HT1080 (cell line): Measurements from ENCODE around the gene ZNF175. TPM values are rescaled to one million over a fixed set of nuclear protein-coding genes. Genes with fewer than 3 reads are reported as not detected.

ENCODE experiments used
- DNase-seq: peaks from one replicate; pipeline ENCODE4 v3.0.0-alpha.2; 2015; ENCODE audit warnings: low read depth
- total RNA-seq: library from RNA; depleted of rRNA; stranded (reverse); fragments of >200 nt; shearing (Covaris generic); gene quantifications from 2 replicates; pipeline ENCODE4 v1.2.3, GENCODE V29; 2014

ZNF175 gene
- total RNA-seq, 1 experiment from 2014 or later = 5.7 TPM

GRCh38 chr19:51549533-51550324 is 21.4 kb upstream of the ZNF175 start:
- DNase-seq = no peak

GRCh38 chr19:51550848-51551672 is 20.0 kb upstream of the ZNF175 start:
- no peak for DNase-seq

- DNase-seq = no peak
Observed at GRCh38 chr19:51551673-51552432, 19.2 kb upstream of the ZNF175 start.

GRCh38 chr19:51552608-51552995 is 18.5 kb upstream of the ZNF175 start:
- no peak for DNase-seq

GRCh38 chr19:51552996-51553725 is 17.9 kb upstream of the ZNF175 start:
- DNase-seq = peak; percentile 35

- no peak for DNase-seq
Observed at GRCh38 chr19:51559240-51559639, 11.8 kb upstream of the ZNF175 start.

GRCh38 chr19:51560339-51560738 is 10.7 kb upstream of the ZNF175 start:
- DNase-seq = no peak

- no peak for DNase-seq
Observed at GRCh38 chr19:51564791-51565190, 6.3 kb upstream of the ZNF175 start.

GRCh38 chr19:51565583-51565982 is 5.5 kb upstream of the ZNF175 start:
- no peak for DNase-seq

GRCh38 chr19:51566489-51567100 is 4.5 kb upstream of the ZNF175 start:
- no peak for DNase-seq

GRCh38 chr19:51567583-51567982 is 3.5 kb upstream of the ZNF175 start:
- no peak for DNase-seq

GRCh38 chr19:51568456-51568855 is 2.6 kb upstream of the ZNF175 start:
- DNase-seq = no peak

- no peak for DNase-seq
Observed at GRCh38 chr19:51571599-51571998, 516 bp downstream of the ZNF175 start.

- DNase-seq = no peak
Observed at GRCh38 chr19:51572410-51572809, 1.3 kb downstream of the ZNF175 start.

GRCh38 chr19:51572908-51573307 is 1.8 kb downstream of the ZNF175 start:
- DNase-seq = peak; percentile 81

- DNase-seq = no peak
Observed at GRCh38 chr19:51573331-51573730, 2.2 kb downstream of the ZNF175 start.

- DNase-seq = no peak
Observed at GRCh38 chr19:51576850-51577249, 5.8 kb downstream of the ZNF175 start.

GRCh38 chr19:51586103-51586728 is 15.1 kb downstream of the ZNF175 start:
- no peak for DNase-seq

GRCh38 chr19:51586799-51587198 is 15.7 kb downstream of the ZNF175 start:
- no peak for DNase-seq
